ENCODE data around the gene PMM1.
"Not testable (repeated sequence)": the region's sequence is repeated elsewhere in the genome, so short reads cannot be mapped to it uniquely, and the experiment has no call there.

The PMM1 gene

GRCh38 chr22:41596776-41597634 is 7.4 kb upstream of the PMM1 start:
- peak; percentile 11 for DNase-seq (ENCODE audit: low read depth)

GRCh38 chr22:41595703-41596102 is 6.1 kb upstream of the PMM1 start:
- no peak for DNase-seq (ENCODE audit: low read depth)

GRCh38 chr22:41593336-41593960 is 3.8 kb upstream of the PMM1 start:
- not testable (repeated sequence) for DNase-seq (ENCODE audit: low read depth)

GRCh38 chr22:41587347-41587723 is 2.3 kb downstream of the PMM1 start:
- no peak for DNase-seq (ENCODE audit: low read depth)

DNA sequence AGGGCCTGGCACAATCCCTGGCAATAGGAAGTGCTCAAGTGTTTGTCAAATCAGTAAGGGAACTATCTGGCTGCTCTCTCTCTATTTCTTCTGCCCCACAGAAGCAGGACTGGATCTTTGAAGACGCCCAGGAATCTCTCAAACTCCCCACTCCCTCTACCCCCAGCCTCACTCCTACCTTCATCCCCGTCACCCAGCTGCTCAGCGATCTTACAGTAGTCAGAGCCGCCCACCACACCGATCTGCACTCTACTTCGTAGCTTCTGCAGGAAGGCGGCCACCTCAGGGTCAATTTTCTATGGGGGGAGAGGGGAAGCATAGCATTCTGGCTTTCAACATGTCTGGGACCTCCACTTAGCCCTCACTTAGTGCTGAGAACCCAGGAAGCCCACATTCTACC is 3.7 kb downstream of the PMM1 start:
- DNase-seq (ENCODE audit: low read depth): no peak

- DNase-seq (ENCODE audit: low read depth): no peak
Measured at GRCh38 chr22:41584881-41585280, 4.8 kb downstream of the PMM1 start.

GRCh38 chr22:41582694-41583093 is 6.9 kb downstream of the PMM1 start:
- DNase-seq (ENCODE audit: low read depth): no peak

- DNase-seq (ENCODE audit: low read depth): no peak
Measured at GRCh38 chr22:41579997-41580355, 9.7 kb downstream of the PMM1 start.

DNA sequence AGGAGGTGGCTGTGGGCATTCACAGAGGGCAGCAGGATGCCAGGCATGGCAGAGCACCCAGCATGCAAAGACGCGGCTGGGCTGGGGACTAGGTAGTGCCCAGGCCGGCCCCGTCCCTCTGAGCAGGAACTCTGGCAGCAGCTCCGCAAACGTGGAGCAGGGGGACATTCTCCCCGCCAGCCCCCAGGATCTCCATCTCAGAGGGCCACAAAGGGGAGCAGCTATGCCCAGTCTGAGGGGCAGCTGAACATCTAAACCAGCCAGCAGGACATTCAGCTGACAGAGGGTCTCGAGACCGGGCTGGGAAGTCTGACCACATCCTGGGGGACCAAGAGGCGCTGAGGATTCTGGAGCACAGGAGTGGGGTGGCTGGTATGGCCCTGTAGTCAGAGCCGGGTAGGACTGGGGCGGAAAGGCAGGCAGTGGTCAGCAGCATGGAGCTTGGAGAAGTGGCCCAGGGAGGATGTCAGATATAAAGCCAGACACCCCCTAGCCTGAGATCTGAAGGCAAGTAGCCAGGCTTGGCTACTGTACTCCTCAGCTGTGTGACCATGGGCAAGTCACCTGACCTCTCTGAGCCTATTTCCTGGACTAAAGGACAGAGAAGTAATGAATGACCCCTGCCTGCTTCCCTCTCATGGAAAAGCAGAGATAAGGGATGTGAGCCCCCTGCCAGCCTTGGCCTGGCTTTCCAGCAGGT is 10.2 kb downstream of the PMM1 start:
- DNase-seq (ENCODE audit: low read depth): no peak

DNA sequence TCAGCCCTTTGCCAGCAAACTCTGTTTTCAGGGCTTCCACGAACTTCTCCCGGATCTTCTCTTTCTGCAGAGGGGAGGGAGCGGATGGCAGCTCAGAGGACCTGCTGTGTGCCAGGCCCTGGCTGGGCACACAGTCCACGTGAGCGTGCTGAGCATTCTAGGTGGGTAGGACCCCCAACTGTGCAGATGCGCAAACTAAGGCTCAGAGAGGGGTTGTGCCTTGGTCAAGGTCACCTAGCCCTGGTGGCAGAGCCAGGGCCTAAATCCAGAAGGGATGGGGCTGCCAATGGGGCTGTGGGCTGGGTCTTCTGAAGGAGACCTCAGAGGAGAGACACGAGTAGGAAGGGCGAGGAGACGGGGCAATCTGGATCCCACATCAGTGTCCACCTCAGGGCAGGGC is 10.8 kb downstream of the PMM1 start:
- DNase-seq (ENCODE audit: low read depth): no peak

GRCh38 chr22:41578114-41578513 is 11.5 kb downstream of the PMM1 start:
- DNase-seq (ENCODE audit: low read depth): no peak

- DNase-seq (ENCODE audit: low read depth): no peak
Measured at GRCh38 chr22:41576877-41577276, 12.8 kb downstream of the PMM1 start.

- DNase-seq (ENCODE audit: low read depth): no peak
Measured at GRCh38 chr22:41575533-41575932, 14.1 kb downstream of the PMM1 start.

DNA sequence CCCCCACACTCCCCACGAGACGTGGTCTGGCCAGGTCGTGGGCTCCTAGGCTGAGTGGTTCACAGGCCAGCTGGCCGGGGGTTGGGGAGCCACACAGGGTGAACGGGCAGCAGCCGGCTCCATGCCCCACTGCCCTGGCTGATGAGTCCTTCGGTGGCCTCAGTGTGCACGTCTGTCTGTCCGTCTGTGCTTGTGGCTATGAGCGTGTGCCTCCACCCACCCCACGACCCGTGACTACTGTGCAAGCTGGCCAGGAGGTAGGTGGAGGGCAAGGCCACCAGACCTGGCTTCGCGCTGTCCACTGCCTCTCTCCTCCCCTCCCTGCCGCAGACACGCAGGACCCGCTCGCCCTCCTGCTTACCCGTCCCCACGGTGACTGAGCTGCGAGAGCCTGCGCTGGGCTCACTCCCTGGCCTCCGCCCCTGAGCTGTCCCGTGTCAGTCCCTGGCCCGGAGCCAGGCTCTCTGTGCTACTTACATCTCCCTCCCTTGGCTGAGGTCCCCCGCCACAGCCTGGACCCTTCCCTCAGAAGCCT is 14.7 kb downstream of the PMM1 start:
- no peak for DNase-seq (ENCODE audit: low read depth)

GRCh38 chr22:41573677-41574076 is 16.0 kb downstream of the PMM1 start:
- no peak for DNase-seq (ENCODE audit: low read depth)

DNA sequence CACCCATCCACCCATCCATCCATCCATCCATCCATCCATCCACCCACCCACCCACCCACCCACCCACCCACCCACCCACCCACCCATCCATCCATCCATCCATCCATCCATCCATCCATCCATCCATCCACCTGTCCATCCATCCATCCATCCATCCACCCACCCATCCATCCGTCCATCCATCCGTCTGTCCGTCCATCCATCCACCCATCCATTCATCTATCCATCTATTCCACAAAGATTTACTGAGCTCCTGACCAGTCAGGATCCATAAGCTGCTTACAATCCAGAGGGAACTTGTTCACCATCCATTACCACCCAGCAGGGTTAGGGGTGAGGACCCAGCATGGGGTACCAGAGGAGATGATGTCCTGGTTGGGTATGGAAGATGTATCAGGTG is 17.3 kb downstream of the PMM1 start:
- not testable (repeated sequence) for DNase-seq (ENCODE audit: low read depth)

DNA sequence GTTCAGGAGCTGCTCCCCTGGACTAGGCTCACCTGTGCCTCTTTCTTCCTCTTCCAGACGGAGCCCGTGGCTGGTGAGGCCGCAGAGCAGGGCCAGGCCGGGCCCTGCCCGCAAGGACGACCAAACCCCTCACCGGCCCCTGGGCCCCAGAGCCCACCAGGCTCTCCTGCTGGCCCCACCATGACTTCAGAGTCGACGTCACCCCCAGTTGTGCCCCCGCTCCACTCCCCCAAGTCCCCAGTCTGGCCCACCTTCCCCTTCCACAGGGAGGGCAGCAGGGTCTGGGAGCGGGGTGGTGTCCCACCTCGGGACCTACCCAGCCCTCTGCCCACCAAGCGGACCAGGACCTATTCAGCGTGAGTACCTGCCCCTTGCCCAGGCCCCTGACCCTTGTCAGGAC is 17.9 kb downstream of the PMM1 start:
- no peak for DNase-seq (ENCODE audit: low read depth)

GRCh38 chr22:41570221-41570620 is 19.4 kb downstream of the PMM1 start:
- no peak for DNase-seq (ENCODE audit: low read depth)

DNA sequence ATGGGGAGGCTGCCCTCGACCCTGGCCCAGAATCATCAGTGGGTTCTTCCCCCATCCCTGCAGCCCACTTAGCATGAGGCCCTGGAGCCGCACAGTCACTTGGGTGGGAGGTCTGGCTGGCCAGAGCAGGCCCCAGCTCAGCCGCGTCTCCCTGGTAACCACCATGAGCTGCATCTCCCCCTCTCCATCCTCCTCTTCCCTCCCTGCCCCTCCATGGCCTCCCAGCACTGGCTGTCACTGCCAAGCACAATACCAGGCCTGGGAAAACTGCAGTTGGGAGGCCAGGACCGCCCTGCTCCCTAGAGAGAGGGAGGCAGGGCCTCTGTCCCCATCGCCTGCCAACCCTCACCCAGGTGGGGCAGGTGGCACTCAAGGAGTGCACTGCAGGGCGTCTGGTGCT is 20.8 kb downstream of the PMM1 start:
- DNase-seq (ENCODE audit: low read depth): no peak

DNA sequence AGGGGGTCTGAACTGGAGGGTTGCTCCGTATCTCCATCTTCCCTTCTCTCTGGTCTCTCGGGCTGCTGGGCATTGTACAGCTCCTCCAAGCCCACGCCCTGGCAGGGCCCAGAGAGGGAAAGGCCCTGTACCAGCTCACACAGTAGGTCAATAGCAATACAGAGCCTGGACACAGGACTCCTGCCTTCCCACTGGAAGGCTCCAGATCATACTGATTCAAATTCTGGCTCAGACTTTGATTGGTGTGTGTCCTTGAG is 22.2 kb downstream of the PMM1 start:
- no peak for DNase-seq (ENCODE audit: low read depth)

GRCh38 chr22:41565403-41566054 is 24.1 kb downstream of the PMM1 start:
- no peak for DNase-seq (ENCODE audit: low read depth)

DNA sequence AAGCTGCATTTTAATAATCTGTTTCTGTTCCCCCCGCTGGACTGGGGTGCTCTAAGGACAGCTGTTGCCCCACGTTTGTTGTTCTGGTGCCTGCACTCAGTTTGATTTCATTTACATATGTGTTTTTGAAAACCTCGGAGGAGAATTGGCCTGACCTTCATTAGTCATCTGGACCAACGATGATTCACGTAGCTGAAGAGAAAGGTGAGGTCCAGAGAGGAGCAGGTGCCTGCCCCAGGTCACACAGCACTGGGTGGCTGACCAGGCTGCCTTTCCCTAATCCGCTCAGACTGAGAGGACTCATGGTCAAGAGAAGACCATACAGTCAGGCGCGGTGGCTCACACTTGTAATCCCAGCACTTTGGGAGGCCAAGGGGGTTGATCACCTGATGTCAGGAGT is 25.1 kb downstream of the PMM1 start:
- DNase-seq (ENCODE audit: low read depth): no peak

All from stimulated activated CD8-positive, alpha-beta memory T cell treated with anti-CD3 and anti-CD28 coated beads, Interleukin-15, amount 100 ng/mL, for 1 hour (primary cell).